Measurements from ENCODE around the gene PLEKHB2. TPM values are rescaled to one million over a fixed set of nuclear protein-coding genes. Genes with fewer than 3 reads are reported as not detected.

Gene PLEKHB2, protein sequence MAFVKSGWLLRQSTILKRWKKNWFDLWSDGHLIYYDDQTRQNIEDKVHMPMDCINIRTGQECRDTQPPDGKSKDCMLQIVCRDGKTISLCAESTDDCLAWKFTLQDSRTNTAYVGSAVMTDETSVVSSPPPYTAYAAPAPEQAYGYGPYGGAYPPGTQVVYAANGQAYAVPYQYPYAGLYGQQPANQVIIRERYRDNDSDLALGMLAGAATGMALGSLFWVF
- 32.3 and 33.6 TPM in 2 replicates for total RNA-seq

DNA sequence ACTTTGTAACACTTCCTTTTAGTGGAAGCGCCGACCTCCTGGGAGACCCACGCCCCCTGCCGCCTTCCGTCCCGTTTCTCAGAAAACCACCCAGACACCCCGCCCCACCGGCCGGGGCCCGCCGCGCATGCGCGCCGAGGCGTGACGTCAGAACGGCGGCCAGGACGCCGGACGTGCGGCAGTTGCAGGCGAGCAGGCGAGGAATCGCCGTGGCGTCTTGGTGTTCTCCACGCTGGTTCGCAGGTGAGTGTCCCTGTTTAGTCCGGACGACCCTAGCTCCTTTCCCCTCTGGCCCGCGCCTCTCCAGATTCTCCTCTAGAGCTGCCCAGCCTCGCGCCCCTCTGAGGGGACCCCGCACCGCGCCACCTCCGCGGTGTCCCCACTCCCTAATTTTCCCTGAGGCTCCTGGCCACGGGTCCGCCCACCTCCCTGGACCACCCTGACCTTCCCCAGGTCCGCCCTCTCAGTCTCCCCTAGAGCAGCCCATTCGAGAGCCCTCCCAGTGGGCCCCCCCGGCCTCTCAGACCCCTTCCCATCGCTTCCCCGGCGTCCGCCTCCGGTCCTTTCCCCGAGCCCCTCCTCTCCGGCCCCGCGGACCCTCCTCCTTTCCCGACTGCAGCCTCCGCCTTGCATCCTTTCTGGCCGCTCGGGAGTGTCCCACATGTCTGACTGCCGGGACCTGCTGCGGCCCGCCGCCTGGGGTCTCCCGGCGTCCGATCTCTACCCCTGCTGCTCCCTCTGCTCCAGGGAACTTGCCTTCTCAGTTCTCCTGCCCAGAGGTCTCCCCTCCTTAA is at the start of gene PLEKHB2:
Gene PLEKHB2 (plus strand): TSS at position 181 of the 794 bp plus-strand sequence. CDS start 15,606 bp downstream, outside the sequence.
- H3K36me3 Mint-ChIP-seq (ENCODE audit: low read depth), result peaks cover 21% of the 10 kb centered on the region
- H3K4me3 Mint-ChIP-seq, result peak within 1 kb of the TSS; percentile 96
- DNase-seq (peak; percentile 97), ATAC-seq (ENCODE audit: low read depth) (peak; percentile 84)
- POLR2A ChIA-PET, result interaction anchor here (1.0 to 5.1 kb wide), 3 partner anchors 12 to 387 kb away, joined by 4 to 82 read pairs (median 11); partner anchors contain the start of genes FAM168B and MZT2A
- CTCF ChIA-PET, result interaction anchor here (0.9 to 1.0 kb wide), 2 partner anchors 11 to 12 kb away, joined by 3 to 5 read pairs; partner anchors contain the start of gene FAM168B
- H3K9me3 Mint-ChIP-seq, result no peaks in the 10 kb centered on the region
- intact Hi-C loops (cut with micrococcal nuclease), result loop anchor here (1.0 to 2.0 kb wide), 6 partner anchors 12 to 925 kb away; partner anchors contain the start of genes FAM168B, IMP4, MZT2A and SMPD4
- H3K27me3 Mint-ChIP-seq, result no peaks in the 10 kb centered on the region
- peaks cover 34% of the 10 kb centered on the region for H3K4me1 Mint-ChIP-seq
- H3K27ac Mint-ChIP-seq, result peak within 1 kb of the TSS; percentile 91
- TF ChIP-seq, protein P1, sequence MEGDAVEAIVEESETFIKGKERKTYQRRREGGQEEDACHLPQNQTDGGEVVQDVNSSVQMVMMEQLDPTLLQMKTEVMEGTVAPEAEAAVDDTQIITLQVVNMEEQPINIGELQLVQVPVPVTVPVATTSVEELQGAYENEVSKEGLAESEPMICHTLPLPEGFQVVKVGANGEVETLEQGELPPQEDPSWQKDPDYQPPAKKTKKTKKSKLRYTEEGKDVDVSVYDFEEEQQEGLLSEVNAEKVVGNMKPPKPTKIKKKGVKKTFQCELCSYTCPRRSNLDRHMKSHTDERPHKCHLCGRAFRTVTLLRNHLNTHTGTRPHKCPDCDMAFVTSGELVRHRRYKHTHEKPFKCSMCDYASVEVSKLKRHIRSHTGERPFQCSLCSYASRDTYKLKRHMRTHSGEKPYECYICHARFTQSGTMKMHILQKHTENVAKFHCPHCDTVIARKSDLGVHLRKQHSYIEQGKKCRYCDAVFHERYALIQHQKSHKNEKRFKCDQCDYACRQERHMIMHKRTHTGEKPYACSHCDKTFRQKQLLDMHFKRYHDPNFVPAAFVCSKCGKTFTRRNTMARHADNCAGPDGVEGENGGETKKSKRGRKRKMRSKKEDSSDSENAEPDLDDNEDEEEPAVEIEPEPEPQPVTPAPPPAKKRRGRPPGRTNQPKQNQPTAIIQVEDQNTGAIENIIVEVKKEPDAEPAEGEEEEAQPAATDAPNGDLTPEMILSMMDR (IDR thresholded peaks at IDR 0.05), result no peak

GRCh38 chr2:131056204-131056931 is 48.8 kb upstream of the PLEKHB2 start:
- TF ChIP-seq, protein P1 (IDR thresholded peaks at IDR 0.05), result no peak
- no peaks in the 10 kb centered on the region for H3K9me3 Mint-ChIP-seq
- H3K4me1 Mint-ChIP-seq, result no peaks in the 10 kb centered on the region
- CTCF ChIA-PET, result no interaction called here
- no peaks in the 10 kb centered on the region for H3K27me3 Mint-ChIP-seq
- H3K27ac Mint-ChIP-seq, result no peak overlapping the region
- peaks cover 85% of the 10 kb centered on the region for H3K36me3 Mint-ChIP-seq (ENCODE audit: low read depth)
- intact Hi-C loops (cut with micrococcal nuclease), result no loop called here
- no peak overlapping the region for H3K4me3 Mint-ChIP-seq
- DNase-seq (no peak), ATAC-seq (ENCODE audit: low read depth) (no peak)
- POLR2A ChIA-PET, result no interaction called here

- ChIA-PET CTCF (no interaction called here), POLR2A (no interaction called here)
- H3K4me1 Mint-ChIP-seq, result no peaks in the 10 kb centered on the region
- H3K9me3 Mint-ChIP-seq, result no peaks in the 10 kb centered on the region
- DNase-seq (no peak), ATAC-seq (ENCODE audit: low read depth) (no peak)
- peaks cover 84% of the 10 kb centered on the region for H3K36me3 Mint-ChIP-seq (ENCODE audit: low read depth)
- intact Hi-C loops (cut with micrococcal nuclease), result no loop called here
- H3K27ac Mint-ChIP-seq, result no peak overlapping the region
- no peaks in the 10 kb centered on the region for H3K27me3 Mint-ChIP-seq
- TF ChIP-seq, protein P1 (IDR thresholded peaks at IDR 0.05), result no peak
- H3K4me3 Mint-ChIP-seq, result no peak overlapping the region
Observed at GRCh38 chr2:131056932-131057287, 48.2 kb upstream of the PLEKHB2 start.

- Mint-ChIP-seq H3K9me3 (no peaks in the 10 kb centered on the region), H3K36me3 (ENCODE audit: low read depth) (peaks cover 78% of the 10 kb centered on the region), H3K27me3 (no peaks in the 10 kb centered on the region), H3K4me1 (no peaks in the 10 kb centered on the region), H3K27ac (no peak overlapping the region), H3K4me3 (no peak overlapping the region)
- ChIA-PET CTCF (no interaction called here), POLR2A (no interaction called here)
- ATAC-seq (ENCODE audit: low read depth) (no peak), DNase-seq (no peak)
- TF ChIP-seq, protein P1 (IDR thresholded peaks at IDR 0.05), result no peak
- intact Hi-C loops (cut with micrococcal nuclease), result no loop called here
Observed at GRCh38 chr2:131058214-131058843, 46.8 kb upstream of the PLEKHB2 start.
